NCI-H1417 treated with DMSO at 0.1 percent for 48 hours (cell line): ENCODE measurements around the gene ARHGAP35.

Source experiments
- DNase-seq: peaks from one replicate; lab custom pipeline; 2025; lab: John Stamatoyannopoulos, UW

ARHGAP35 gene

DNA sequence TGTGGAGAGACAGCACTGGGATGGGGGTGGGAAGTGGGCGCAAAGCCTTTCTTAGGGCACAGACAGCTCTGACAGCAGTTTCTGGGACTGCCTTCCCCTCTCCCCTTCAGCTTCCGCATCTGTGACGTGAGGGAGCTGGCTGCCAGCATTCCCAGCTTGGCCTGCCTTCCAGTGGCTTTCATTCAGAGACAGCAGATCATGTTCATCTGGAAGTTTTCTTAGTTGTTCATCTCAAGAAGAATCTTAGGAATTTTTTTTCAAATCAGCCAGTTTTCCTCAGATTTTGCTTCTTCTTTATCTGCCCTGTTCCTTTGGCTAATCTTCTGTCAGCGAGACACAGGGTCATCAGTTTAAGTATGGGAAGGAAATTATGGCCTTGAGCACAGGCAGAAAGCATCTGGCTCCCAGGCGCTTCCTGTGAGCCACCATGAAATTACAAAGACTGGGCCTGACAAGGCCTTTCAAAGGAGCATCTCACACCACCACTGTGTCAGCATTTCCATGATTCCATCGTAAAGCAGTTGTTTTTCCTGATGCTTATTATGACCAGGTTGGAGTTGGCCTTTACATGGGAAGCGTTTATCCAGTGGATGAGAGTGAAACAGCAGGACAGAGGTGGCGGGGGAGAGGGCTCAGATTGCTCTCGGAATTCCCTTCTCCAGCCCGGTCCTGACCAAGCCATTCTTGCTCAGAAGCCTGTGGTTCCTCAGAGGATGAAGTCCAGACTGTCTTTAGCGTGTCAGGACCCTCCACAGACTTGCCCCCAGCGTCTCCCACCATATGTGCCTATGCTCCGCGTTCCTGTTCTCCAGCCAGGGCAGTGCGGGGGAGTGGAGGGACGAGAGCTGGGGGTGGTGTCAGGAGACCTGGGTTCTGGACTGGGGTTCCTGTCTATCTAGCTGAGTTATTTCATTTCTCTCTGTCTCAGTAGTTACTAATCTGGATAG, 43.6 kb downstream of the ARHGAP35 start:
- DNase-seq: no peak

DNA sequence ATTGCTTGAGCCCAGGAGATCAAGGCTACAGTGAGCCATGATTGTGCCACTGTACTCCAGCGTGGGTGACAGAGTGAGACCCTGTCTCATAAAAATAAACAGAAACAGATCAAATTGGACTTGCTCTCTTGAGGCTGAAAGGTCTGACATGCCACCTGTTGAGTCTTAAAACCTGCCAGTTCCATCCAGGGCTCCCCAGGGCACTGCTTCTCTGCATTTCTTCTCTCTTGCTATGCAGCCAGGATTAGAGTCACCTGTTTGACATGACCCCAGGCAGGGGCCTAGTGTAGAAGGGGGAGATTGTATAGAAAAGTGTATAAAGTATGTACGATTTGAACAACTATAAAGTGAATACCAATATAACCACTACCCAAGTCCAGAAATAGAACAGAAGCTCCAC, 45.4 kb downstream of the ARHGAP35 start:
- no peak for DNase-seq

DNA sequence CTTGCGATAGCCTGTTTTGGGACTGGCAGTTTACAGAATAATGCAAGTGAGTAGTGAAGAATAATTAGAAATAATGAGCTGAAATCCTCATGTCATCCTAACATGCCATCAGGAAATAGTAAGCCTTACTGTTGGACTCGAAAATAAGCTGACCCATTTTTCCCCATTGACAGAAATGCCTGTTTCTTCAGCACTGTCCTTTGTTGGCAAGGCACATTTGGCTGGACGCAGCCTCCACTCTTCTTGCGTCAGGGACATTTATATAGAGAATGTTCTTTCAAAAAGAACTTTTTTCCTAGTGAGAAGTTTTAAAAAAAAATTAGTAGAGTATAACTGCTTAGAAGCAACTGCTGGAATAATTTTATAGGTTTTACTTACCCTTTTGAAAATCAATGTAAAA, 47.1 kb downstream of the ARHGAP35 start:
- no peak for DNase-seq

DNA sequence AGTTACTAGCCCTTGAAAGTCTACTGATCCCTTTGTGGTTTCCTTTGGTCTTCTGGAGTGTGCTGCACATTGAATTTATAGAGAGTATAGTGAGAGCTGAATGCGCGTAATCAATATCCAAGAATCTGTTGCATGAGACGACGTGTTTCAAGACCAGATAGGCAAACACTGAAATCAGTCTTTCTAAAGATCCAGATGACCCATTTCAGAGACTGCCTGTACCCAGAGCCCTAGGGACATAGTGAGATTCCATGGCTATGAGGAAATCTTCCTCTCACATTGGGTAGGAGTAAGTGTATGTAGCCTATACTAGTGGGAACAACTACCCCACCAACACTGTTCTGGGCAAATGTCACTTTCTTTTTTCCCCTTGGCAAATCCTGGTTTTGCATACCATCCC, 48.6 kb downstream of the ARHGAP35 start:
- no peak for DNase-seq
